Measurements from ENCODE around the gene CUL3.

- TF ChIP-seq POLR2A (IDR thresholded peaks at IDR 0.05) = no peak
- TF ChIP-seq CTCF (IDR thresholded peaks at IDR 0.05) = no peak
Observed at GRCh38 chr2:224518806-224519580, 66.2 kb downstream of the CUL3 start.
